CD4-positive, alpha-beta T cell treated with Interleukin-10 for 1 hour (primary cell): ENCODE data around the gene CD7.

Source experiments
- DNase-seq: peaks from one replicate; pipeline ENCODE4 v3.0.0-alpha.2; 2020

Gene CD7

GRCh38 chr17:82297714-82298537 lies 19.5 kb downstream of the CD7 start:
- peak; percentile 95 for DNase-seq

DNA sequence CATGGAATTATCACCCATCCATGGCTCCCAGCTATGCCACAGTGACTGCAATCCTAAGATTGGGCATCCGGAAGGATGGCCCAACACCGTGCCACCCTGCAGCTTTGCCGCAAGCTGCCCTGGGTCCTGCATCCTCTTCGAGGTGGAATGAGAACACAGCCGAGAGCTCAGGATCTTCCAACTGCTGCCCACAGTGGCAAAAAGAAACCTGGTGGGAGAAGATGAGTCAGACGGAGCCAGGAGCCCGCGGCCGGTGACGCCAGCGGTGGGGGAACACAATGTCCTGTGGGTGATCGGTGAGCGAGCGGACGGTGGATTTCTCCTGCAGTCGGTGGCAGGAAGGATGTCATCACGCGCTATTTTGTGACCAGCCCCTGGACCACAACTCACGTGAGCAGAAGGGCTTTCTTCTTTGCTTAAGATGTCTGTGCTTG lies 20.1 kb downstream of the CD7 start:
- peak; percentile 87 for DNase-seq

DNA sequence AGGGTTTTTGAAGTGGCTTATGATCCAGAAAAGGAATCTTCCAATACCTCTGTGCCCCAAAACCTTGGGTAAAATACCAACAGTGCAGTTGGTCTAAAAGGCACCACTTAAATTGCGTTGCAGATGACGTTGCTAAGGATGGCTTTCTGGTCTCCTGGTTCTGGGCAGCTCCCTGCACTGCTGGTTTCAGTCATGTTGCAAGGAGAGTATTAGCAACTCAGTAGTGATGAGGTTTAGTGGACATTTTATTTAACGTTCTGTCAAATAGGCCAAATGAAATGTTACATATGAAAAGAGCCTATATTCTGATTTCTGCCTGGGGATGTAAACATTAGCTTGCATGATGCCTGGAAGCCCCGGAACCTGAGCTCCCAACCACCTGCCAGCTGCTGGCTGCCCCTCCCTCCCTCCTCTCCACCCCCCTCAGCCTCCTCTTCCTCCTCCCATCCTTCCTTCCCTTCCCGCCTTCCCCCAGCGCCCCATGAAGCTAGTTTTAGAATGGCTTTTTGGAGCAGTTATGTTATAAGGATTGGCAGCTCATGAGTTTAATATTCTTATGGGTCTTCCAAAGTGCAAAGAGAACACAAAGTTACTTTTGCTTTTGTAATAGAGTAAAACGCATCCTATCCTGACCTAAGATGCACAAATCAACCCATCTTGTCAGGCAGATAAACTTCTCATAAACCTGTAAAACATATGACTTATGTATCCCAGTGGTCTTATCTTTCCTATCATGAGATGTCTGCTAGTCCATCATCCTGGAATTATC lies 20.7 kb downstream of the CD7 start:
- DNase-seq, result no peak

GRCh38 chr17:82295472-82295814 lies 22.0 kb downstream of the CD7 start:
- DNase-seq, result no peak

GRCh38 chr17:82294064-82294773 lies 23.2 kb downstream of the CD7 start:
- no peak for DNase-seq

- peak; percentile 96 for DNase-seq
These were observed 24.9 kb downstream of the CD7 start for GRCh38 chr17:82292251-82293154.

- DNase-seq, result no peak
These were observed 25.7 kb downstream of the CD7 start for GRCh38 chr17:82291582-82292250.

DNA sequence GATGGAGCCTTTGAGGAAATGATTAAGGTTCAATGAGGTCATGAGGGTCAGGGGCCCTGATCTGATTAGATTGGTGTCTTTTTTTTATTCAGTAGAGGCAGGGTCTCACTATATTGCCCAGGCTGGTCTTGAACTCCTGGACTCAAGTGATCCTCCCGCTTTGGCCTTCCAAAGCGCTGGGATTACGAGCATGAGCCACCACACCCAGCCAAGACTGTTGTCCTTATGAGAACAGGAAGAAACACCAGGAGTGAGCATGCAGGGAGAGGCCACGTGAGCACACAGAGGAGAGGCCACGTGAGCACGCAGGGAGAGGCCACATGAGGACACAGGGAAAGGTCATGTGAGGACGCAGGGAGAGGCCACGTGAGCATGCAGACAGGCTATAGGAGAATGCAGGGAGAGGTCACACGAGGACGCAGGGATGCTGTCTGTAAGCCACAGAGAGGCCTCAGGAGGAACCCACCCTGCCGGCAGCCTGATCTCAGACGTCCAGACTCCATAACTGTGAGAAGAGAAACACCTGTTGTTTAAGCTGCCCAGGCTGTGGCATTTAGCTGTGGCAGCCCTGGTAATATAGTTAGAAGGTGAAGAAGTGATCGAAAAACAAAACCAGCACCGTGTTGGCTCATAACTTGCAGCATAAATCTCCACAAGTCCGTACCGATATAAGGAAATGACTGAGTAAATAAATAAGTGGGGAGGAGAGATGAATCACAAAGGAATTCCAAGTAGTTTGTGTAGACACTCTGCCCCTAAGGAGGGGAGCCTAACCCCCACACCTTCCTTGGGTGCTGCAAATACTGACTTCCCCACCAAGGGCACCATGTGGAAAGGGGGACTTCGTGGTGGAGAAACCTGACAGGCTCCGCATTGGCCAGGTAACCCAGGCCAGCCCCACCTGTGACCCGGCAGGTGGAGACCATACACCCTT lies 29.3 kb downstream of the CD7 start:
- no peak for DNase-seq

- DNase-seq, result no peak
These were observed 30.2 kb downstream of the CD7 start for GRCh38 chr17:82287013-82287867.

DNA sequence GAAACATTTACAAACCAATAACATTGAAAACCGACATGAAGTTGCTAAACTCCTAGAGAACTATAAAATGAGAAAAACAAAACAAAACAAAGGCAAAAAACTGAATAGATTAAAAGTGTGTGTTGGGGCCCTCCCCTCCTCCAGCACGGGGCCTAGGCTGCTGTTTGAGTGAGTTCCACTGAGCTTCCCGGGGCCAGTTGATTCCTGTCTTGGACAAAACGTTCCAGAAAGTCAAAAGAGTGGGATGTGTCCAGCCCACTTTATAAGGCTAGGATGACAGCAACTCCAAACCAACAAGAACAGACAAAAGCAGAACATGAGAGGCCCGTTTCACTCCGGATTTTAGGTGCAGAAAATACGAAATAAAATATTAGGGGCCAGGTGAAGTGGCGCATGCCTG lies 32.3 kb downstream of the CD7 start:
- DNase-seq, result no peak

DNA sequence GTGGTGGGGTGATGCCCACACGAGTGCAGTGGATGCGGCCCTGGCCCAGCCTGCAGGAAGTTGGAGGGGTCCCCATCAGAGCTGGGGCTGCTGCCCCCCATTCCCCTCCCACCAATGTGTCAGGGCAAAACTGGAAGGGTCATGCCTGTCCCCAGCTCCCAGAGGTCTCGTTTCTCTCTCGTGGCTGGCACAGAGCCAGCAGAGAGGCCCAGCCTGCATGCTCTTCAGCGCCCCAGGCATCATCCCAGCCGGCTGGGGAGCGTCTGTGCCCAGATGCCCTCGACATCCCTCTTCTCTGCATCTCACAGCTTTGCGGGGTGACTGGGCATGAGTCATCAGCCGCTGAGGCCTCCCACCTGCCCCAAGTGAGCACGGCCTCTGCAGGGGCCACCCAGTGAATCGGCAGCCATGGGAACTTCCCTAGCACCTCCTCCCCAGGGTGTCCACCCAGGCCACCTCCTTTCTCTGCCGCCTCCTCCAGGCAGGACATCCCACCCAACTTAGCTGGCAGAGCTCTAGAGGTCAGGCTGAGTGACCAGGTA lies 34.1 kb downstream of the CD7 start:
- no peak for DNase-seq

DNA sequence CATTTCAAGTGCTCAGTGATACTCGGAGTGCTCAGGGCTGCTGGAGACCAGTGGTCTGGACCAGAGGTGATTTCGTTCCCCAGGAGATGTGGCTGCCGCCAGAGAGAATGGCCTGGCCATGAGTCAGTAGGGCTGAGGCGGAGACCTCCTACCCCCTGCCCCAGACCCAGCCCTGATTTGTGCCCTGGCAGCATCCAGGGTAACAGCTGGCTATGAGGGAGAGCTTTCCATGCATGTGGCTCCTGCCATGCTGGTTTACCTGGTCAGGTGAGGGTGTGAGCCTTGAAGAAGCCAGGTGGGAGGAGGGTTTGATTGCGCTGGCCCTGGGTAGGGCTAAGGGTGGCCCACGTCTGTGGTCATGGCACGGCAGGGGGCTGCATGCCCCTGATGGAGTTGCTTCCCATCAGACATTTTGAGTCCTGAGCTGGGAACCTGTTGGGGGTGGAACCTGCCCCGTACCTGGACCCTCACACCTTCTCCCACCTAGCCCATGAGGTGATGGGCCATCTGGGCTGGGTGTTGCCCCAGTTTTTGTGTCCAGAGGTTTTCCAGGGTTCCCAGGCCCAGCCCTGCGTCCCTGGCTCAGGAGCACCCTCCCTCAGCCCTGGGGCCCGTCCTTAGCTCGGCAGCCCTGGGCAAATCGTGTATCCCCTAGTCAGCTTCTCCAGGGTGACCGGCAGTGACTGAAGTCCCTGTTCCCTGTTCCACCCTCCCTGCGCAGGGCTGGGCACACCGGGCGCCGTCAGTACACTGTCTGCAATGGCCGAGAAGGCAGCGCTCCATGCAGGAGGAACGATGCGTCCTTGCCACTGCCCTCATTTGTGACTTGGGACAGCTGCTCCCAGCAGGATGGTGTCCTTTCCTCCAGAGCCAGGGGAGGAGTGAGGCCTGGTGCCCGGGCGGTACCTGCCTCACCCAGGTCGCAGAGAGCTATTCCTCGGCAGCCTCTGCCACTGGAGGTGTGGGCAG lies 34.9 kb downstream of the CD7 start:
- no peak for DNase-seq

DNA sequence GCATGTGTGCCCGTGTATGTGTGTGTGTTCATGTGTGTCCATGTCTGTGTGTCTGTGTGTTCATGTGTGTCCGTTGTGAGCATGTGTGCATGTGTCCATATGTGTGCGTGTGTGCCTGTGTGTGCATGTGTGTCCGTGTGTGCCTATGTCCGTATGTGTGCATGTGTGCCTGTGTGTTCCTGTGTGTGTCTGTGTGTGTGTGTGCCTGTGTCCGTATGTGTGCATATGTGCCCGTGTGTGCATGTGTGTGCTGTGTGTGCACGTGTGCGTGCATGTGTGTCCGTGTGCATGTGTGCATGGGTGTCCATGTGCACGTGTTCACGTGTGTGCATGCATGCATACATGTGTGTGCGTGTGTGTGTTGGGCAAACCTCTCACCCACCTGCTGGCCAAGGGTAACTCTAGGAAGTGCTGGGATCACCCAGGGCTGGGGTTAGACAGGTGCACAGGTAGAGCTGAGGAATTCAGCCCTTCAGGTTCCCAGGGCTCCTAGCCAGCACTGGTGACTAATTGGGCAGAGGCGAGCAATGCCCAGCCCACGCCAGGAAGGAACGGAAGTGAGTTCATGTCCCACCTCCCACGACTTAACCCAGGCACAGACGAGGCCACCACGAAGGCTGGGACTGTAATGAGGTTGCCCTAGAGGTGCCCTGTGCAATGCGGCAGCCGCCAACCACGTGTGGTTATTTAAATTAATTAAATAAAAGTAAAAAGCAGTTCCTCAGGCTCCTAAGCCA lies 35.7 kb downstream of the CD7 start:
- no peak for DNase-seq

DNA sequence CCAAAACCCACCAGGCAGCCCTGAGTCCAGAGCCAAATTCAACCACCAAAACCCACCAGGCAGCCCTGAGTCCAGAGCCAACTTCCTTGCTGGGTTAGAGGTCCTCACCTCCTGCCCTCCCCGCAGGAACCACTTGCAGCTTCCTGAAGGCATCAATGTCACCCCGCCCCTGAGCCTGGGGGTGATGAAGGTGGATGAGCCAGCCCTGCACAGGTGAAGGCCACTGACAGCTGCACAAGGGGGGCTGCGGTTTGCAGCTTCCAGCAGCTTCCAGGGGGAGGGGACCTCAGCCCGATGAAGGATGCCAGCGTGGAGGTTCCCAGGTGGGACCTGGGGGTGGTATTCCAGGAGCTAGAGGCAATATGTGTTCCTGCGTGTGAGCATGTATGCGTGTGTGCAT lies 36.3 kb downstream of the CD7 start:
- DNase-seq, result no peak

DNA sequence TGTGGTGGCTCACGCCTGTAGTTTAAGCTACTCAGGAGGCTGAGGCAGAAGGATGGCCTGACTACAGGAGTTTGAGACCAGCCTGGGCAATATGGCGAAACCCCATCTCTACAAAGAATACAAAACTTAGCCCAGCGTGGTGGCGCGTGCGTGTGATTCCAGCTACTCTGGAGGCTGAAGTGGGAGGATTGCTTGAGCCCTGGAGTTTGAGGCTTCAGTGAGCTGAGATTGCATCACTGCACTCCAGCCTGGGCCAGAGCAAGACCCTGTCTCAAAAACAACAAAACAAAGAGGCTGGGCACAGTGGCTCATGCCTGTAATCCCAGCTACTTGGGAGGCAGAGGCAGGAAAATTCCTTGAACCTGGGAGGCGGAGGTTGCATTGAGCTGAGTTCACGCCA lies 36.9 kb downstream of the CD7 start:
- DNase-seq, result no peak

DNA sequence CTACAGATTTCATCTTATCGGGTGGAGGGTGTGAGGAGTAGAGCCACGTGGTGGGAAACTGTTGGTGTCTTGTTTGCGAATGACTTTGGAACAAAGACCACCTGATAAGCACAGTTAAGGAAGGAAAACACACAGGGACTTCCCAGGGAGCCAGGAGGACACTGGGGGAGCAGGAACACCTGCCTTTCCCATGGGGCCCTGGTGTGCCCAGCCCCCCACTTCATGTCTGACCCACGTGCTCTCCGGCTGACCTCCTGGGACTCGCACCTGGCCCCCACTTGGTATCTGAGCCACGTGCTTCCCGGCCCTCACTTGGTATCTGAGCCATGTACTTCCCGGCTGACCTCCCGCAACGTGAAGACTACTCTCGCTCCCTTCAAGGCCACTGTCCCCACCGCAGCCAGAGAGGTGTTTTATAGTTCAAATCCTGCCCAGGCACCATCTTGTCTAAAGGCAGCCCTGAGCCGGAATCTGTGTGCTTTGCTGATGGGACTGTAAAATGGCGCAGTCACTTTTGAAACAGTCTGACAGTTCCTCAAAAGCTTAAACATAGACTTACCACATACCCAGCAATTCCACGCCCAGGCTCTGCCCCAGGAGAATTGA lies 38.5 kb downstream of the CD7 start:
- DNase-seq, result no peak

GRCh38 chr17:82278308-82278707 lies 39.1 kb downstream of the CD7 start:
- no peak for DNase-seq
